Endodermal cell (in vitro differentiated cells): ENCODE data around the gene MED8. TPM values are rescaled to one million over a fixed set of nuclear protein-coding genes. Genes with fewer than 3 reads are reported as not detected.

Experiments
- DNase-seq: peaks from one replicate; pipeline ENCODE4 v3.0.0-alpha.2; 2017
- H3K27ac ChIP-seq: 2 replicates; pipeline ENCODE4 v1.5.1; 2013; ENCODE audit warnings: mild to moderate bottlenecking, low read depth, low read length, moderate library complexity
- H3K27me3 ChIP-seq: 2 replicates; pipeline ENCODE4 v1.6.1; 2013; ENCODE audit warnings: mild to moderate bottlenecking, low read length, moderate library complexity; ENCODE audit not compliant: insufficient read depth, control insufficient read depth, poor library complexity, severe bottlenecking
- H3K36me3 ChIP-seq: 2 replicates; pipeline ENCODE4 v1.7.0; 2013; ENCODE audit warnings: mild to moderate bottlenecking, low read length, moderate library complexity; ENCODE audit not compliant: control insufficient read depth, insufficient read depth
- H3K4me1 ChIP-seq: one replicate; pipeline ENCODE4 v1.7.0; 2013; ENCODE audit warnings: low read length; ENCODE audit not compliant: control insufficient read depth, insufficient read depth
- H3K4me3 ChIP-seq: 2 replicates; pipeline ENCODE4 v1.5.1; 2013; ENCODE audit warnings: mild to moderate bottlenecking, low read length, moderate library complexity
- H3K9ac ChIP-seq: 2 replicates; pipeline ENCODE4 v1.6.1; 2013; ENCODE audit warnings: mild to moderate bottlenecking, low read length, moderate library complexity; ENCODE audit not compliant: poor library complexity, severe bottlenecking; ENCODE audit errors: extremely low read depth
- H3K9me3 ChIP-seq: 2 replicates; pipeline ENCODE4 v1.6.1; 2013; ENCODE audit warnings: mild to moderate bottlenecking, low read length, moderate library complexity; ENCODE audit not compliant: control insufficient read depth
- H3K27ac Mint-ChIP-seq: 2 replicates; pipeline ENCODE4 v1.8.0; 2020; ENCODE audit warnings: mixed read lengths
- H3K27me3 Mint-ChIP-seq: 2 replicates; pipeline ENCODE4 v1.8.0; 2021; ENCODE audit warnings: mild to moderate bottlenecking, mixed read lengths; ENCODE audit not compliant: insufficient read depth
- H3K36me3 Mint-ChIP-seq: 2 replicates; pipeline ENCODE4 v1.8.0; 2020; ENCODE audit warnings: low read depth, mixed read lengths
- H3K4me1 Mint-ChIP-seq: 2 replicates; pipeline ENCODE4 v1.8.0; 2020; ENCODE audit warnings: mixed read lengths
- H3K4me3 Mint-ChIP-seq: 2 replicates; pipeline ENCODE4 v1.8.0; 2020; ENCODE audit warnings: mild to moderate bottlenecking, moderate library complexity, mixed read lengths
- H3K9me3 Mint-ChIP-seq: 2 replicates; pipeline ENCODE4 v1.8.0; 2020; ENCODE audit warnings: mild to moderate bottlenecking, mixed read lengths
- CTCF ChIP-seq: fragments of 200-600 bp; sonication (generic); conservative IDR thresholded peaks from 2 replicates; pipeline ENCODE4 v1.5.0; 2021; ENCODE audit warnings: antibody characterized with exemption, mild to moderate bottlenecking
- WGBS, 2 experiments: methylation state at CpG; one replicate each; pipeline versions ENCODE4 v1.1.5 to v1.1.7; 2013; ENCODE audit warnings: missing lambda C conversion rate in 2 of 2, mixed read lengths in 1 of 2; ENCODE audit not compliant: insufficient coverage in 1 of 2, insufficient read length in 1 of 2; 5-methylcytosine and 5-hydroxymethylcytosine counted together
- total RNA-seq, 2 donors: library from RNA; stranded (reverse); fragmentation: NEBNext Ultra II Directional in 1 of 2; extraction: Animal tissue kit (Norgen Biotek cat#: 25700) in 1 of 2; gene quantifications; 2 replicates in 1 of 2; 3 replicates in 1 of 2; pipeline ENCODE4 v1.2.1, GENCODE V29; 2021

Gene MED8
- total RNA-seq, 2 donors from 2014 or later, result 16.1 to 18.8 TPM

GRCh38 chr1:43359696-43360095 lies 29.9 kb downstream of the MED8 start:
- Mint-ChIP-seq H3K36me3 (peaks cover 54% of the 10 kb centered on the region), H3K4me1 (peaks cover 26% of the 10 kb centered on the region), H3K27ac (peak overlapping the region; percentile 74), H3K4me3 (peak overlapping the region; percentile 84), H3K9me3 (no peaks in the 10 kb centered on the region), H3K27me3 (no peaks in the 10 kb centered on the region)
- Histone ChIP-seq H3K9me3 (no peaks in the 10 kb centered on the region), H3K9ac (peak overlapping the region; percentile 91), H3K36me3 (peaks cover 37% of the 10 kb centered on the region), H3K4me3 (peak overlapping the region; percentile 90), H3K27ac (no peak overlapping the region), H3K27me3 (no peaks in the 10 kb centered on the region), H3K4me1 (peaks cover 13% of the 10 kb centered on the region)
- DNase-seq, result no peak
- 69 to 85% methylated on average over 4 to 11 of the region's 11 CpGs for WGBS, 2 experiments
- TF ChIP-seq CTCF, result no peak

- peak within 1 kb of the TSS; percentile 87 for H3K27ac ChIP-seq
- H3K27ac Mint-ChIP-seq, result peak within 1 kb of the TSS; percentile 98
- peaks cover 26% of the 10 kb centered on the region for H3K4me1 Mint-ChIP-seq
- H3K4me3 ChIP-seq, result peak within 1 kb of the TSS; percentile 90
- no peaks in the 10 kb centered on the region for H3K9me3 ChIP-seq
- peaks cover 30% of the 10 kb centered on the region for H3K36me3 ChIP-seq
- 1 to 4% methylated on average over 17 to 59 of the region's 59 CpGs for WGBS, 2 experiments
- no peaks in the 10 kb centered on the region for H3K27me3 ChIP-seq
- H3K36me3 Mint-ChIP-seq, result peaks cover 48% of the 10 kb centered on the region
- peak; percentile 100 for DNase-seq
- no peaks in the 10 kb centered on the region for H3K27me3 Mint-ChIP-seq
- peak within 1 kb of the TSS; percentile 91 for H3K9ac ChIP-seq
- no peaks in the 10 kb centered on the region for H3K9me3 Mint-ChIP-seq
- no peak for TF ChIP-seq CTCF
- H3K4me3 Mint-ChIP-seq, result peak within 1 kb of the TSS; percentile 84
- peaks cover 13% of the 10 kb centered on the region for H3K4me1 ChIP-seq
Measured at GRCh38 chr1:43358746-43359693, 30.6 kb downstream of the MED8 start, which contains the start of gene CDC20. Gene CDC20, plus strand, starts transcription at chr1:43358981. Its CDS starts 235 bp downstream, at chr1:43359216.

- peak overlapping the region; percentile 87 for H3K27ac ChIP-seq
- 1 to 2% methylated on average over 13 to 33 of the region's 33 CpGs for WGBS, 2 experiments
- H3K36me3 ChIP-seq, result peaks cover 28% of the 10 kb centered on the region
- no peak for DNase-seq
- H3K27me3 Mint-ChIP-seq, result no peaks in the 10 kb centered on the region
- H3K27me3 ChIP-seq, result no peaks in the 10 kb centered on the region
- peak overlapping the region; percentile 90 for H3K4me3 ChIP-seq
- peaks cover 13% of the 10 kb centered on the region for H3K4me1 ChIP-seq
- H3K27ac Mint-ChIP-seq, result peak overlapping the region; percentile 98
- H3K4me1 Mint-ChIP-seq, result peaks cover 26% of the 10 kb centered on the region
- TF ChIP-seq CTCF, result peak; percentile 78
- H3K9me3 Mint-ChIP-seq, result no peaks in the 10 kb centered on the region
- peak overlapping the region; percentile 84 for H3K4me3 Mint-ChIP-seq
- H3K9me3 ChIP-seq, result no peaks in the 10 kb centered on the region
- peak overlapping the region; percentile 88 for H3K9ac ChIP-seq
- peaks cover 43% of the 10 kb centered on the region for H3K36me3 Mint-ChIP-seq
Measured at GRCh38 chr1:43358121-43358745, 31.4 kb downstream of the MED8 start.
